WTC11 (cell line): ENCODE data around the gene CACNA1A. TPM values are rescaled to one million over a fixed set of nuclear protein-coding genes. Genes with fewer than 3 reads are reported as not detected.

Experiments used
- ATAC-seq: fragments of 200-7000 bp; cut with Tn5 transposase; 2 replicates; pipeline ENCODE4 v1.10.0; 2021; ENCODE audit warnings: mild to moderate bottlenecking, moderate library complexity
- CTCF ChIA-PET: fragments of 300-600 bp; sonication (Branson Sonifier 250); formaldehyde crosslinking; loops from one replicate; lab custom pipeline; 2021; ENCODE audit warnings: antibody characterized with exemption; lab: Charles Lee
- POLR2A ChIA-PET: fragments of 350-600 bp; sonication (Branson Sonifier 250); formaldehyde crosslinking; loops from one replicate; lab custom pipeline; 2021; ENCODE audit warnings: antibody characterized with exemption; lab: Charles Lee
- DNase-seq: peaks from one replicate; pipeline ENCODE4 v3.0.0; 2021; ENCODE audit warnings: low spot score
- H3K27ac Mint-ChIP-seq: 2 replicates; pipeline ENCODE4 v1.8.0; 2021; ENCODE audit warnings: mixed read lengths
- H3K27me3 Mint-ChIP-seq: 2 replicates; pipeline ENCODE4 v1.8.0; 2021; ENCODE audit warnings: low read depth, mild to moderate bottlenecking, moderate library complexity, mixed read lengths
- H3K36me3 Mint-ChIP-seq: 2 replicates; pipeline ENCODE4 v1.8.0; 2021; ENCODE audit warnings: mixed read lengths
- H3K4me1 Mint-ChIP-seq: 2 replicates; pipeline ENCODE4 v1.8.0; 2022; ENCODE audit warnings: mixed read lengths
- H3K4me3 Mint-ChIP-seq: 2 replicates; pipeline ENCODE4 v1.8.0; 2021; ENCODE audit warnings: mild to moderate bottlenecking, moderate library complexity, mixed read lengths
- H3K9me3 Mint-ChIP-seq: 2 replicates; pipeline ENCODE4 v1.8.0; 2021; ENCODE audit warnings: mixed read lengths
- AFF4 ChIP-seq: sonication (generic); formaldehyde crosslinking; IDR thresholded peaks from 2 replicates; pipeline ENCODE4 v1.8.1; 2023; ENCODE audit warnings: mild to moderate bottlenecking, missing genetic modification reagents, borderline replicate concordance
- E2F5 ChIP-seq: sonication (generic); formaldehyde crosslinking; IDR thresholded peaks from 2 replicates; pipeline ENCODE4 v1.8.1; 2022; ENCODE audit warnings: mild to moderate bottlenecking, moderate library complexity, missing genetic modification reagents
- ERG ChIP-seq: fragments of 250-450 bp; sonication (Bioruptor Pico); IDR thresholded peaks from 2 replicates; pipeline ENCODE4 v1.8.0; 2021; ENCODE audit warnings: mild to moderate bottlenecking
- HMGA2 ChIP-seq: fragments of 250-450 bp; sonication (Bioruptor Pico); IDR thresholded peaks from 2 replicates; pipeline ENCODE4 v1.4.0; 2021; ENCODE audit warnings: mild to moderate bottlenecking, moderate library complexity
- HMGXB4 ChIP-seq: sonication (generic); formaldehyde crosslinking; IDR thresholded peaks from 2 replicates; pipeline ENCODE4 v1.8.1; 2023; ENCODE audit warnings: mild to moderate bottlenecking, moderate library complexity, missing genetic modification reagents
- IRF1 ChIP-seq: sonication (generic); formaldehyde crosslinking; IDR thresholded peaks from 2 replicates; pipeline ENCODE4 v1.8.0; 2023; ENCODE audit warnings: missing genetic modification reagents
- MLX ChIP-seq: sonication (generic); formaldehyde crosslinking; IDR thresholded peaks from 2 replicates; pipeline ENCODE4 v1.8.1; 2023; ENCODE audit warnings: mild to moderate bottlenecking, missing genetic modification reagents, moderate library complexity
- NR2C2 ChIP-seq: sonication (generic); formaldehyde crosslinking; IDR thresholded peaks from 2 replicates; pipeline ENCODE4 v1.8.0; 2022; ENCODE audit warnings: mild to moderate bottlenecking, missing genetic modification reagents
- NR3C1 ChIP-seq: sonication (generic); formaldehyde crosslinking; conservative IDR thresholded peaks from 2 replicates; pipeline ENCODE4 v1.8.1; 2023; ENCODE audit warnings: low read depth, mild to moderate bottlenecking, missing genetic modification reagents
- ZNF281 ChIP-seq: sonication (generic); formaldehyde crosslinking; IDR thresholded peaks from 2 replicates; pipeline ENCODE4 v1.8.0; 2023; ENCODE audit warnings: mild to moderate bottlenecking, missing genetic modification reagents
- ZNF396 ChIP-seq: fragments of 250-450 bp; sonication (Bioruptor Pico); IDR thresholded peaks from 2 replicates; pipeline ENCODE4 v1.8.0; 2021; ENCODE audit warnings: mild to moderate bottlenecking, moderate library complexity, borderline replicate concordance
- total RNA-seq: library from RNA; stranded (reverse); gene quantifications from 3 replicates; pipeline ENCODE4 v1.2.3, GENCODE V29; 2021
- TF ChIP-seq, protein P1 (sequence below): sonication (generic); formaldehyde crosslinking; IDR thresholded peaks from 2 replicates; pipeline ENCODE4 v1.8.1; 2022; ENCODE audit warnings: missing genetic modification reagents, borderline replicate concordance

CACNA1A gene
- total RNA-seq, 1 experiment from 2014 or later, result 28.9 TPM

- ATAC-seq (no peak), DNase-seq (peak; percentile 26)
- Mint-ChIP-seq H3K27me3 (no peaks in the 10 kb centered on the region), H3K36me3 (peaks cover 9% of the 10 kb centered on the region), H3K4me3 (no peak overlapping the region), H3K9me3 (peaks cover 5% of the 10 kb centered on the region; the same call in 1 of the 2 replicates), H3K4me1 (no peaks in the 10 kb centered on the region), H3K27ac (no peak overlapping the region)
- TF ChIP-seq E2F5 (CRISPR knock-in tag) (no peak), ZNF396 (CRISPR knock-in tag) (no peak)
- CTCF ChIA-PET, result interaction anchor here (1.0 kb wide), 1 partner anchor 289 kb away, joined by 3 read pairs; no protein-coding TSS in a partner anchor
- POLR2A ChIA-PET, result no interaction called here
Observed at GRCh38 chr19:13299838-13300237, 206.4 kb downstream of the CACNA1A start.

DNA sequence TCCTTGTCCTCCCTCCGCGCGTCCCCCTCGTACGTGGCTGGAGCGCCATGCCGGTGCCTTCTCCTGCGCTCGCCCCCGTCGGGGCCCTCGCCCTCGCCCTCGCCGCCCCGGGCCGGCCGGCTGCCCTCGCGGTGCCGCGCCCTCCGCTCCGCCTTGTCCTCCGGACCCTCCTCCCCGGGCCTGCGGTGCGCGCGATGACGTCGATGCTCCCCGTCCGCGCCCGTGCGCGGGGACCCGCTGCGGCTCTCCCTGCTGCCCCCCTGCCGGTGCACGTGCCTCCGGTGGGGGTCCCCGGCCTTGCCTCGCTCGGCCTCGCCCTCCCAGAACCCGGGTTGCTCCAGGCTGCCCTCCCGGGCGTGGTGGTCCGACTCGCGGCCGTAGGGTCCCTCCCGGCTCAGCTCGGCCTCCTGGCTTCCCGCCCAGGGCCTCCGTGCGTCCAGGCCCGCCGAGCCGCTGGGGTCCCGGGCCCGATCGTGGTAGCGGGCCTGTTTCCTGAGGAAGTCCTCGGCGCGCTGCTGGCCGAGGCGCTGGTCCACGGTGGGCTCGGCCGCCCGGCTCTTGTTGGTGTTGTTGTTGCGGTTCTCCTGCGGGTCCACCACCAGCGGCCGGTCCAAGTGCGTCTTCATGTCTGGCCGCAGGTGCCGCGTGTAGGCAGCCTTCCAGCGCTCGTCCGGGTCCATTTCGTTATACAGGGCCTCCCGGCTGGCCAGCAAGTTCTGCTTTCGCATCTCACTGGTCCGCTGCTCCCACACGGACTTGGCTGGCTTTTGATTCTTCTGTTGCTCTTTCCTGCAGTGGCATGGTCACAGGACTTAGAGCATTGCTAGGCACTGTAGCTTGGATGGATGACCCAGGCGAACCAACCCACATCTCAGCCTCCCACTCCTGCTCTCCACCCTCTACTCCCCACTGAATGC lies 207.5 kb downstream of the CACNA1A start:
- H3K36me3 Mint-ChIP-seq, result 0 out of 2 replicates have a peak, but pooled peaks cover 6% of the 10 kb centered on the region
- H3K27ac Mint-ChIP-seq, result 0 out of 2 replicates have a peak overlapping the region, but pooled peaks have one; percentile 63
- TF ChIP-seq HMGXB4, result no peak
- TF ChIP-seq, protein P1, sequence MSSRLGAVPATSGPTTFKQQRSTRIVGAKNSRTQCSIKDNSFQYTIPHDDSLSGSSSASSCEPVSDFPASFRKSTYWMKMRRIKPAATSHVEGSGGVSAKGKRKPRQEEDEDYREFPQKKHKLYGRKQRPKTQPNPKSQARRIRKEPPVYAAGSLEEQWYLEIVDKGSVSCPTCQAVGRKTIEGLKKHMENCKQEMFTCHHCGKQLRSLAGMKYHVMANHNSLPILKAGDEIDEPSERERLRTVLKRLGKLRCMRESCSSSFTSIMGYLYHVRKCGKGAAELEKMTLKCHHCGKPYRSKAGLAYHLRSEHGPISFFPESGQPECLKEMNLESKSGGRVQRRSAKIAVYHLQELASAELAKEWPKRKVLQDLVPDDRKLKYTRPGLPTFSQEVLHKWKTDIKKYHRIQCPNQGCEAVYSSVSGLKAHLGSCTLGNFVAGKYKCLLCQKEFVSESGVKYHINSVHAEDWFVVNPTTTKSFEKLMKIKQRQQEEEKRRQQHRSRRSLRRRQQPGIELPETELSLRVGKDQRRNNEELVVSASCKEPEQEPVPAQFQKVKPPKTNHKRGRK, result no peak
- TF ChIP-seq MLX (CRISPR knock-in tag), result no peak
- no peak for TF ChIP-seq HMGA2 (CRISPR knock-in tag)
- no peak for TF ChIP-seq NR3C1 (CRISPR knock-in tag)
- TF ChIP-seq AFF4, result no peak
- no peak for TF ChIP-seq NR2C2 (CRISPR knock-in tag)
- TF ChIP-seq ERG (CRISPR knock-in tag), result no peak
- no peak for TF ChIP-seq IRF1 (CRISPR knock-in tag)
- TF ChIP-seq ZNF281 (CRISPR knock-in tag), result no peak
- POLR2A ChIA-PET, result no interaction called here
- H3K9me3 Mint-ChIP-seq, result peaks cover 4% of the 10 kb centered on the region; the same call in 1 of the 2 replicates
- no peaks in the 10 kb centered on the region for H3K27me3 Mint-ChIP-seq
- no peak overlapping the region for H3K4me3 Mint-ChIP-seq
- no peaks in the 10 kb centered on the region for H3K4me1 Mint-ChIP-seq
- no peak for ATAC-seq
- CTCF ChIA-PET, result interaction anchor here (1.2 kb wide), 1 partner anchor 243 kb away, joined by 3 read pairs; no protein-coding TSS in a partner anchor
- DNase-seq, result peak; percentile 22
